Pons (tissue), 1 donor: Measurements from ENCODE around the gene NKIRAS2.
"Not testable (repeated sequence)": the region's sequence is repeated elsewhere in the genome, so short reads cannot be mapped to it uniquely, and the experiment has no call there.

ENCODE experiments used
- DNase-seq: peaks from one replicate; pipeline ENCODE4 v3.0.0-alpha.2; 2016; ENCODE audit warnings: low spot score

Gene NKIRAS2

DNA sequence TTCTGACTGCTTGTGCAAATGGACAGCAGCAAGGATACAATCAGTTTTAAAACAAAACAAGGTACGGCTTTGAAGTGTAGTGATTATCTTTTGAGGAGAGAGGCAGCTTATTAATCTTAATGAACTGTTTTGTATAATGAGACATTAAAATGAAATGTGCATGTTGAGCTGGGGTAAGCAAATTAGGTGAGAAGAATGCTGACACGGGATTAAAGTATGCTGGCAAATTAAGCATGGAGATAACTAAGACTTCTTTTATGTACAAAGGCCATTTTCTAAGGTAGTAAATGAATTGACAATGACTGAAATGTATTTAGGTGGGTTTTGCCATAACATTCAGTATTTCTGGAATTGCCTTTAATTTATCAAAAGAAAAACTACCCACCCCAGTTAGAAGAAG lies 21.4 kb upstream of the NKIRAS2 start:
- no peak for DNase-seq

DNA sequence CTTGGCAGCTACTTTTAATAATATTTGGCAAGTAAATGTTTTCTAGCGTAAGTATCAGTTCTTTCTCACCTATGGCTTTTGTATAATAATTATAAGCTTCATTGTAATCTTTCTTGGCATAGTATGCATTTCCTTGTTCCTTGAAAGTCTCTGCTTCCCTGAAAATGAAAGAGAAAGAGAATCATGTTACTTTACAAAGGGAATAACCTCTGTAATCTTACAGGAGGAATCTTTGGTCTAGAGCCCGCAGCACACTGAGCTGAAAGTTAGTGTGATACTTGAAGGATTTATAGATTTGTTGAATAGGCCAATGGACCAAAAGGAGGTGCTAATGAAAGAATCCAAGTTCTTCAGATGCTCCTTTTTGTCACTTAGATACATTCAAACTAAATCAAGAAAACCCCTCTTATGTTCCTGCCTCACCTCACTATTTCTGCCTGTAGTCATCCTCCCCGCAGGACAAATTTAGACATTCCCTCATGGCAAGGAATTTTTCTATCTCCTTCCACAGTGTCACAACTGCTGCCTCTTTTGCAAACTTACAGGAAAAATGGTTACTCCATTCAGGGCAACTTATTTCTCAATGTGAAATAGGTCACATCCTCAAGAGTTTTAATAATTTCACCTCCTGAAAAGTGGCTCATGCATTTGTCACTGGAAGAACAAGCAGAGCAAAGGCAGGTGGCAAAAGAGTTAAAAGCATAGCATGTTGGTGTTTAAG lies 19.3 kb upstream of the NKIRAS2 start:
- DNase-seq, result no peak

DNA sequence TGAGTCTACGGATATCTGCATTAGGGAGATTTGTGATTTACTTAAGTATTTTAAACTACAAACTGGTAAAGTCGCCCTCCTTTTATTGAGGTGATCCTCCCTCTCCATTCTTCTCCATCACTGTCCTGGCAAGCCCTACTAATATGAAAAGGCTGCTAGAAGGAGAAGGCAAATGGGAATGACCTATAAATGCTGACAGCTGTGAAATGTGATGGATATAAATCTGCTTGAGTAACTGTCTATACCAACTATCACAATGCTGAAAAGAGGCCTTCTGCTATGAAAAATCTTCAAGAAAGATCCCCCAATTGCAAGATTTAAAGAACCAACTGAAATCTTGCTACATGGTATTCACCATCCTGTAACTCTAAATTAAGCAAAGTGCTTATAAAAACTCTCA lies 18.2 kb upstream of the NKIRAS2 start:
- no peak for DNase-seq

- no peak for DNase-seq
Observed at GRCh38 chr17:42002175-42002791, 17.6 kb upstream of the NKIRAS2 start.

GRCh38 chr17:42002792-42003301 lies 17.0 kb upstream of the NKIRAS2 start:
- peak; percentile 89 for DNase-seq

DNA sequence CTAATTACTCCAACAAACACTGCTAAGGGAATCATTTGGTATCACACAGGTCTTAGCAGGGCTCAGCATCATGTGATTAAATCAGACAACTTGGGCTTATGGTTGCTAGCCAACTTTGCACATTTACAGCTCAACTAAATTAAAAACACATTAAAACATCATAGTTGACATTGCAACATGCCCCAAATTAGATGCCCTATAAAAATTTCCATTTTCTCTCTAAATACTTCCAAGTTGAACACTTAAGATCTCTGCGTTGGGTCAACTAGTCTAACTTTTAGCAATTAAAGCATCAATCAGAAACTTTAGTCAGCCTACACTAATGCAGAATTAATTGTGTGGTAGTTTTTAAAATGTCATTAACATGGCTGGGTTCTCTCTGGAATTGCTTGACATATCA lies 14.7 kb upstream of the NKIRAS2 start:
- no peak for DNase-seq

- peak; percentile 92 for DNase-seq
Observed at GRCh38 chr17:42009170-42009569, 10.7 kb upstream of the NKIRAS2 start.

GRCh38 chr17:42010266-42010680 lies 9.6 kb upstream of the NKIRAS2 start:
- not testable (repeated sequence) for DNase-seq

GRCh38 chr17:42010898-42011516 lies 8.9 kb upstream of the NKIRAS2 start:
- DNase-seq, result no peak

DNA sequence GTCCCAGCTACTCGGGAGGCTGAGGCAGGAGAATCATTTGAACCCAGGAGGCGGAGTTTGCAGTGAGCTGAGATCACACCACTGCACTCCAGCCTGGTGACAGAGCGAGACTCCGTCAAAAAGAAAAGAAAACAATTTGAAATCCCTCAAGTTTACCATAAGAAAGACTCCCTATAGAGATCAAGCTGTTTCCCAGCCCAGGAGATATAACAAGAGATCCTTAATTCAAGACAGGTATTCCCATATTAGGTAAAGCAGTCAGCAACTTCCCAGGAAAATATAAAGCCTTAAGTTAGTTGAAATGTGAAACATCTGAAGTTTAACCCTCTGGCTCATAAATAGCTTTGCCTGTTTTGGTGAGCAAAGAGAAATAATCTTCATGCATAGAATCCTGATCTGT lies 7.5 kb upstream of the NKIRAS2 start:
- DNase-seq, result not testable (repeated sequence)

- not testable (repeated sequence) for DNase-seq
Observed at GRCh38 chr17:42013740-42014139, 6.2 kb upstream of the NKIRAS2 start.

- peak; percentile 66 for DNase-seq
Observed at GRCh38 chr17:42016411-42016831, 3.5 kb upstream of the NKIRAS2 start.

GRCh38 chr17:42016941-42017865 lies 2.7 kb upstream of the NKIRAS2 start, which contains the start of gene DNAJC7:
Gene DNAJC7, minus strand, starts transcription at chr17:42017439. Its CDS starts 23 bp downstream, at chr17:42017416.
- DNase-seq, result peak; percentile 88

DNA sequence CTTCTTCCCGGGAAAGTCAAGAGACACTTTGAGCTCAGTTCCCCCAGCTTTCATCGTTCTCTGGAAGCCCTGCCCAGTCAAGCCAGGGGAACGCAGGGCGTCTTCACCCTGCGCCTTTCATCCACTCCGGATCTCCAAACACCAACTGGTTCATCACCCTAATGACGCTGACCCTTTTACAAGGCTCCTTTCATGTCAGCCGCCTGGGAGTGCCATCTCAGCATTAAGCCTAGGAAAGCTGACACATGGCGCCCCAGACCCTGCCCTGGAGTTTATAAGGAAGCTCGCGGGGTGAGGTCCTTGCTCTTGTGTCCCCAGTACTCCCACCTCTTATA lies 2.1 kb upstream of the NKIRAS2 start:
- no peak for DNase-seq

- no peak for DNase-seq
Observed at GRCh38 chr17:42018339-42018738, 1.6 kb upstream of the NKIRAS2 start.

- DNase-seq, result no peak
Observed at GRCh38 chr17:42018988-42019387, 902 bp upstream of the NKIRAS2 start.

DNA sequence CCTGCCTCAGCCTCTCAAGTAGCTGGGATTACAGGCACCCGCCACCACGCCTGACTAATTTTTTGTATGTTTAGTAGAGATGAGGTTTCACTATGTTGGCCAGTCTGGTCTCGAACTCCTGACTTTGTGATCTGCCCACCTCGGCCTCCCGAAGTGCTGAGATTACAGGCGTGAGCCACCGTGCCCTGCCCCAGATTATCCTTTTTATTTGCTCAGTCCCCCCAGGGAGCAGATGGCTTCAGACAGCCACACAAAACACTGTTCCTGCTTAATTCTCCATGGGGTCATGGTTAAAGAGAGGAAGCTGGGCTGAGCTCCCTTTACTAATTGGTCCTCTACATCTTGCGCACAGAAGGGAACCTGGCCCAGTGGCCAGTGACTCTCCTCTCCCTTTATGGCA lies 955 bp downstream of the NKIRAS2 start:
- DNase-seq, result not testable (repeated sequence)

- no peak for DNase-seq
Observed at GRCh38 chr17:42023524-42024349, 3.8 kb downstream of the NKIRAS2 start.

- no peak for DNase-seq
Observed at GRCh38 chr17:42025191-42025579, 5.3 kb downstream of the NKIRAS2 start.

DNA sequence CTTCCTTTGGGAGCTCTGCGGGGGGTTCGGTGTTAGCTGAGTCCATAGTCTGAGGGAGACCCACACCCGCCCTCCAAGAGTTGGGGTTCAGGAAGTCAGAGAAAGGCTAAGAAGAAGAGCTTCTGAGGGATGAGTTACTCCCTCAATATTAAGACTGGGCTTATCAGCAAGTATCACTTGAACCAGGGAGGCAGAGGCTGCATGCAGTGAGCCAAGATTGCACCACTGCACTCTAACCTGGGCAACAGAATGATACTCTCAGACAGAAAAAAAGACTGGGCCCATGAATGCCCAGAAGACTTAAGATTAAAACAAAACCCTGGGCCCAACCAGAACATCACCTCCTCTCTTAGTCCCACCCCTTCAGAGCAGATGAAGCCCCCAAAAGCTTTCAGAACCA lies 6.0 kb downstream of the NKIRAS2 start:
- DNase-seq, result no peak
